SIG-M5 (cell line): ENCODE results near the gene CPAMD8.
"Not testable (repeated sequence)": the region's sequence is repeated elsewhere in the genome, so short reads cannot be mapped to it uniquely, and the experiment has no call there.

ENCODE experiments used
- DNase-seq: peaks from one replicate; lab custom pipeline; 2025; lab: John Stamatoyannopoulos, UW

CPAMD8 gene

GRCh38 chr19:17037966-17038500 is 11.4 kb upstream of the CPAMD8 start:
- no peak for DNase-seq

GRCh38 chr19:17037184-17037583 is 10.6 kb upstream of the CPAMD8 start:
- no peak for DNase-seq

- no peak for DNase-seq
These were observed 10.0 kb upstream of the CPAMD8 start for GRCh38 chr19:17036640-17037039.

- DNase-seq, result no peak
These were observed 9.3 kb upstream of the CPAMD8 start for GRCh38 chr19:17035842-17036424.

- DNase-seq, result no peak
These were observed 5.1 kb upstream of the CPAMD8 start for GRCh38 chr19:17031741-17032140.

- no peak for DNase-seq
These were observed 945 bp upstream of the CPAMD8 start for GRCh38 chr19:17027535-17027975.

GRCh38 chr19:17025991-17026658 is 485 bp downstream of the CPAMD8 start:
- no peak for DNase-seq

- DNase-seq, result no peak
These were observed 1.2 kb downstream of the CPAMD8 start for GRCh38 chr19:17025361-17025760.

- not testable (repeated sequence) for DNase-seq
These were observed 1.7 kb downstream of the CPAMD8 start for GRCh38 chr19:17024941-17025340.

GRCh38 chr19:17023805-17024204 is 2.8 kb downstream of the CPAMD8 start:
- no peak for DNase-seq

- no peak for DNase-seq
These were observed 3.9 kb downstream of the CPAMD8 start for GRCh38 chr19:17022738-17023137.

- DNase-seq, result peak; percentile 18
These were observed 4.6 kb downstream of the CPAMD8 start for GRCh38 chr19:17021793-17022590.

- DNase-seq, result no peak
These were observed 5.3 kb downstream of the CPAMD8 start for GRCh38 chr19:17021328-17021727.

GRCh38 chr19:17020823-17021222 is 5.8 kb downstream of the CPAMD8 start:
- DNase-seq, result no peak

- DNase-seq, result no peak
These were observed 6.2 kb downstream of the CPAMD8 start for GRCh38 chr19:17020385-17020784.

- not testable (repeated sequence) for DNase-seq
These were observed 12.3 kb downstream of the CPAMD8 start for GRCh38 chr19:17014212-17014861.

- no peak for DNase-seq
These were observed 15.1 kb downstream of the CPAMD8 start for GRCh38 chr19:17011485-17011884.

GRCh38 chr19:17006579-17006978 is 20.0 kb downstream of the CPAMD8 start:
- no peak for DNase-seq

GRCh38 chr19:17005000-17005399 is 21.6 kb downstream of the CPAMD8 start:
- no peak for DNase-seq

GRCh38 chr19:17004386-17004785 is 22.2 kb downstream of the CPAMD8 start:
- DNase-seq, result no peak

- DNase-seq, result no peak
These were observed 24.2 kb downstream of the CPAMD8 start for GRCh38 chr19:17002455-17002854.

- no peak for DNase-seq
These were observed 24.9 kb downstream of the CPAMD8 start for GRCh38 chr19:17001603-17002183.
